GM19099 (cell line): Measurements from ENCODE around the gene RBP4.

ENCODE experiments used
- POLR2A ChIP-seq: IDR thresholded peaks from 3 replicates; pipeline ENCODE4 v1.6.1; 2011; ENCODE audit warnings: low read depth; ENCODE audit not compliant: insufficient read length; ENCODE audit errors: extremely low read depth

The RBP4 gene

GRCh38 chr10:93580828-93581227, 20.2 kb downstream of the RBP4 start:
- no peak for TF ChIP-seq POLR2A

GRCh38 chr10:93579985-93580711, 20.9 kb downstream of the RBP4 start:
- no peak for TF ChIP-seq POLR2A

GRCh38 chr10:93579089-93579488, 21.9 kb downstream of the RBP4 start:
- no peak for TF ChIP-seq POLR2A

- no peak for TF ChIP-seq POLR2A
Measured at GRCh38 chr10:93577565-93577964, 23.5 kb downstream of the RBP4 start.

- TF ChIP-seq POLR2A = no peak
Measured at GRCh38 chr10:93576888-93577287, 24.1 kb downstream of the RBP4 start.

GRCh38 chr10:93573924-93574323, 27.1 kb downstream of the RBP4 start:
- no peak for TF ChIP-seq POLR2A

- no peak for TF ChIP-seq POLR2A
Measured at GRCh38 chr10:93573051-93573909, 27.8 kb downstream of the RBP4 start.

GRCh38 chr10:93572606-93573005, 28.4 kb downstream of the RBP4 start:
- no peak for TF ChIP-seq POLR2A

- TF ChIP-seq POLR2A = no peak
Measured at GRCh38 chr10:93570383-93570782, 30.7 kb downstream of the RBP4 start.

- TF ChIP-seq POLR2A = no peak
Measured at GRCh38 chr10:93568105-93568390, 33.0 kb downstream of the RBP4 start.

- TF ChIP-seq POLR2A = no peak
Measured at GRCh38 chr10:93567277-93568104, 33.5 kb downstream of the RBP4 start.

GRCh38 chr10:93566435-93567276, 34.4 kb downstream of the RBP4 start, which contains the start of gene FFAR4:
Gene FFAR4, plus strand, starts transcription at chr10:93566665. Its CDS starts 56 bp downstream, at chr10:93566721.
- no peak for TF ChIP-seq POLR2A

- TF ChIP-seq POLR2A = no peak
Measured at GRCh38 chr10:93565446-93565845, 35.6 kb downstream of the RBP4 start.

- no peak for TF ChIP-seq POLR2A
Measured at GRCh38 chr10:93560541-93560940, 40.5 kb downstream of the RBP4 start.
